Measurements from ENCODE around the gene ARID1B. TPM values are rescaled to one million over a fixed set of nuclear protein-coding genes. Genes with fewer than 3 reads are reported as not detected.

The ARID1B gene
- total and polyA plus RNA-seq, 9 of the 15 experiments (the other 6 are each of a cell fraction or from before 2014, with no cell fraction given): 12.5 to 50.5 (median 25.8) TPM

DNA sequence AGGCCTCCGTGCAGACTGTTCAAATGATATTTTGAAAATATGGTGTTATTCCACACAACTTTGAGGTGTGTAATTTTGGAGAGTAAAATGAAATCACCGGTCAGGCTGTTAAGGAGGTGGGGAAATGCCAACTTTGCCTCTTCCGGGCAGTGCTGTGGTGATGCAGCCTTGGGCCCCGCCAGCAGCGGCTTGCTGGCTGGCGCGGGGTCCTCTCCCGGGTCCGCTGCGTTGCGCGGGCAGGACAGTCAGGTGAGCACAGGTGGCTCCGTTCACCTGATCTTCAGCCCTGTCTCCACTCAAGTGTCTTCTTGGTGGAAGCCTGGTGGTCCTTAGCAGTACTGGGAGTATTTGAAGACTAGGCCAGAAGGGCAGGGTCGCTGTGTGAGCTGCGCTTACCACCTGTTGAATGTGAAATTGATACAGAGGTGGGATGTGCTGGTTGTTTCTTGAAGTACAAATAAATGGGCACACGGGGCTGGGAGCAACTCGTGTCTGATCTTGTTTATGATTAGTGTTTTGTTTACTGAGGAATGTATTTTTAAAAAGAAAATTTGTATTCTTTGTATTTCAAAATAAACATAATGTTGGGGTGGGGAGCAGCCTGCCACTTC, 184.2 kb downstream of the ARID1B start (continued):
- TF ChIP-seq ZBTB33 (CRISPR knock-in tag; IDR thresholded peaks at IDR 0.05) (no peak), NEUROD1 (IDR thresholded peaks at IDR 0.05; ENCODE audit: borderline replicate concordance, low read depth, low read length, partially characterized antibody) (no peak), ZNF175 (CRISPR knock-in tag; IDR thresholded peaks at IDR 0.05; ENCODE audit: low read depth) (no peak), SNIP1 (IDR thresholded peaks at IDR 0.05; ENCODE audit: low read depth) (no peak), NFXL1 (CRISPR knock-in tag; IDR thresholded peaks at IDR 0.05) (no peak), ATF1 (CRISPR knock-in tag; IDR thresholded peaks at IDR 0.05) (no peak), ATF1 (tag; IDR thresholded peaks at IDR 0.05) (no peak)
- TF ChIP-seq, protein P1, sequence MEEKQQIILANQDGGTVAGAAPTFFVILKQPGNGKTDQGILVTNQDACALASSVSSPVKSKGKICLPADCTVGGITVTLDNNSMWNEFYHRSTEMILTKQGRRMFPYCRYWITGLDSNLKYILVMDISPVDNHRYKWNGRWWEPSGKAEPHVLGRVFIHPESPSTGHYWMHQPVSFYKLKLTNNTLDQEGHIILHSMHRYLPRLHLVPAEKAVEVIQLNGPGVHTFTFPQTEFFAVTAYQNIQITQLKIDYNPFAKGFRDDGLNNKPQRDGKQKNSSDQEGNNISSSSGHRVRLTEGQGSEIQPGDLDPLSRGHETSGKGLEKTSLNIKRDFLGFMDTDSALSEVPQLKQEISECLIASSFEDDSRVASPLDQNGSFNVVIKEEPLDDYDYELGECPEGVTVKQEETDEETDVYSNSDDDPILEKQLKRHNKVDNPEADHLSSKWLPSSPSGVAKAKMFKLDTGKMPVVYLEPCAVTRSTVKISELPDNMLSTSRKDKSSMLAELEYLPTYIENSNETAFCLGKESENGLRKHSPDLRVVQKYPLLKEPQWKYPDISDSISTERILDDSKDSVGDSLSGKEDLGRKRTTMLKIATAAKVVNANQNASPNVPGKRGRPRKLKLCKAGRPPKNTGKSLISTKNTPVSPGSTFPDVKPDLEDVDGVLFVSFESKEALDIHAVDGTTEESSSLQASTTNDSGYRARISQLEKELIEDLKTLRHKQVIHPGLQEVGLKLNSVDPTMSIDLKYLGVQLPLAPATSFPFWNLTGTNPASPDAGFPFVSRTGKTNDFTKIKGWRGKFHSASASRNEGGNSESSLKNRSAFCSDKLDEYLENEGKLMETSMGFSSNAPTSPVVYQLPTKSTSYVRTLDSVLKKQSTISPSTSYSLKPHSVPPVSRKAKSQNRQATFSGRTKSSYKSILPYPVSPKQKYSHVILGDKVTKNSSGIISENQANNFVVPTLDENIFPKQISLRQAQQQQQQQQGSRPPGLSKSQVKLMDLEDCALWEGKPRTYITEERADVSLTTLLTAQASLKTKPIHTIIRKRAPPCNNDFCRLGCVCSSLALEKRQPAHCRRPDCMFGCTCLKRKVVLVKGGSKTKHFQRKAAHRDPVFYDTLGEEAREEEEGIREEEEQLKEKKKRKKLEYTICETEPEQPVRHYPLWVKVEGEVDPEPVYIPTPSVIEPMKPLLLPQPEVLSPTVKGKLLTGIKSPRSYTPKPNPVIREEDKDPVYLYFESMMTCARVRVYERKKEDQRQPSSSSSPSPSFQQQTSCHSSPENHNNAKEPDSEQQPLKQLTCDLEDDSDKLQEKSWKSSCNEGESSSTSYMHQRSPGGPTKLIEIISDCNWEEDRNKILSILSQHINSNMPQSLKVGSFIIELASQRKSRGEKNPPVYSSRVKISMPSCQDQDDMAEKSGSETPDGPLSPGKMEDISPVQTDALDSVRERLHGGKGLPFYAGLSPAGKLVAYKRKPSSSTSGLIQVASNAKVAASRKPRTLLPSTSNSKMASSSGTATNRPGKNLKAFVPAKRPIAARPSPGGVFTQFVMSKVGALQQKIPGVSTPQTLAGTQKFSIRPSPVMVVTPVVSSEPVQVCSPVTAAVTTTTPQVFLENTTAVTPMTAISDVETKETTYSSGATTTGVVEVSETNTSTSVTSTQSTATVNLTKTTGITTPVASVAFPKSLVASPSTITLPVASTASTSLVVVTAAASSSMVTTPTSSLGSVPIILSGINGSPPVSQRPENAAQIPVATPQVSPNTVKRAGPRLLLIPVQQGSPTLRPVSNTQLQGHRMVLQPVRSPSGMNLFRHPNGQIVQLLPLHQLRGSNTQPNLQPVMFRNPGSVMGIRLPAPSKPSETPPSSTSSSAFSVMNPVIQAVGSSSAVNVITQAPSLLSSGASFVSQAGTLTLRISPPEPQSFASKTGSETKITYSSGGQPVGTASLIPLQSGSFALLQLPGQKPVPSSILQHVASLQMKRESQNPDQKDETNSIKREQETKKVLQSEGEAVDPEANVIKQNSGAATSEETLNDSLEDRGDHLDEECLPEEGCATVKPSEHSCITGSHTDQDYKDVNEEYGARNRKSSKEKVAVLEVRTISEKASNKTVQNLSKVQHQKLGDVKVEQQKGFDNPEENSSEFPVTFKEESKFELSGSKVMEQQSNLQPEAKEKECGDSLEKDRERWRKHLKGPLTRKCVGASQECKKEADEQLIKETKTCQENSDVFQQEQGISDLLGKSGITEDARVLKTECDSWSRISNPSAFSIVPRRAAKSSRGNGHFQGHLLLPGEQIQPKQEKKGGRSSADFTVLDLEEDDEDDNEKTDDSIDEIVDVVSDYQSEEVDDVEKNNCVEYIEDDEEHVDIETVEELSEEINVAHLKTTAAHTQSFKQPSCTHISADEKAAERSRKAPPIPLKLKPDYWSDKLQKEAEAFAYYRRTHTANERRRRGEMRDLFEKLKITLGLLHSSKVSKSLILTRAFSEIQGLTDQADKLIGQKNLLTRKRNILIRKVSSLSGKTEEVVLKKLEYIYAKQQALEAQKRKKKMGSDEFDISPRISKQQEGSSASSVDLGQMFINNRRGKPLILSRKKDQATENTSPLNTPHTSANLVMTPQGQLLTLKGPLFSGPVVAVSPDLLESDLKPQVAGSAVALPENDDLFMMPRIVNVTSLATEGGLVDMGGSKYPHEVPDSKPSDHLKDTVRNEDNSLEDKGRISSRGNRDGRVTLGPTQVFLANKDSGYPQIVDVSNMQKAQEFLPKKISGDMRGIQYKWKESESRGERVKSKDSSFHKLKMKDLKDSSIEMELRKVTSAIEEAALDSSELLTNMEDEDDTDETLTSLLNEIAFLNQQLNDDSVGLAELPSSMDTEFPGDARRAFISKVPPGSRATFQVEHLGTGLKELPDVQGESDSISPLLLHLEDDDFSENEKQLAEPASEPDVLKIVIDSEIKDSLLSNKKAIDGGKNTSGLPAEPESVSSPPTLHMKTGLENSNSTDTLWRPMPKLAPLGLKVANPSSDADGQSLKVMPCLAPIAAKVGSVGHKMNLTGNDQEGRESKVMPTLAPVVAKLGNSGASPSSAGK (IDR thresholded peaks at IDR 0.05): no peak
